H9 (cell line): ENCODE results near the gene TBC1D22A. TPM values are rescaled to one million over a fixed set of nuclear protein-coding genes. Genes with fewer than 3 reads are reported as not detected.

Source experiments
- DNase-seq: peaks from one replicate; pipeline ENCODE4 v3.0.0-alpha.2; 2017
- H2AFZ ChIP-seq: one replicate; pipeline ENCODE4 v1.6.1; 2013; ENCODE audit warnings: mild to moderate bottlenecking, low read length, control low read depth, moderate library complexity
- H2AK5ac ChIP-seq: 2 replicates; pipeline ENCODE4 v1.6.1; 2013; ENCODE audit warnings: low read length, control low read depth, mixed read lengths; ENCODE audit not compliant: insufficient read length
- H2BK120ac ChIP-seq: one replicate; pipeline ENCODE4 v1.6.1; 2013; ENCODE audit warnings: low read depth, mild to moderate bottlenecking, low read length, control low read depth, inconsistent platforms; ENCODE audit not compliant: poor library complexity, severe bottlenecking
- H2BK12ac ChIP-seq: 2 replicates; pipeline ENCODE4 v1.6.1; 2013; ENCODE audit warnings: low read length, control low read depth, mixed read lengths, low read depth; ENCODE audit not compliant: insufficient read length
- H2BK15ac ChIP-seq: 2 replicates; pipeline ENCODE4 v1.6.1; 2013; ENCODE audit warnings: low read depth, low read length, control low read depth
- H2BK20ac ChIP-seq: one replicate; pipeline ENCODE4 v1.6.1; 2013; ENCODE audit warnings: low read depth, mild to moderate bottlenecking, low read length, control low read depth, inconsistent platforms; ENCODE audit not compliant: poor library complexity, severe bottlenecking
- H2BK5ac ChIP-seq: 2 replicates; pipeline ENCODE4 v1.6.1; 2013; ENCODE audit warnings: low read length, control low read depth, mixed read lengths; ENCODE audit not compliant: insufficient read length
- H3K14ac ChIP-seq: 2 replicates; pipeline ENCODE4 v1.6.1; 2013; ENCODE audit warnings: low read length, control low read depth; ENCODE audit not compliant: insufficient read depth
- H3K18ac ChIP-seq: 2 replicates; pipeline ENCODE4 v1.6.1; 2013; ENCODE audit warnings: low read depth, mild to moderate bottlenecking, mixed read lengths, low read length, control low read depth; ENCODE audit not compliant: insufficient read length
- H3K23ac ChIP-seq: 2 replicates; pipeline ENCODE4 v1.6.1; 2013; ENCODE audit warnings: low read length, control low read depth, mixed read lengths, low read depth; ENCODE audit not compliant: insufficient read length
- H3K23me2 ChIP-seq: 2 replicates; pipeline ENCODE4 v1.6.1; 2013; ENCODE audit warnings: low read depth, mild to moderate bottlenecking, mixed read lengths, low read length, control low read depth; ENCODE audit not compliant: insufficient read length, poor library complexity, severe bottlenecking
- H3K27ac ChIP-seq: 2 replicates; pipeline ENCODE4 v1.5.1; 2013; ENCODE audit warnings: low read length, control low read depth, mixed read lengths, low read depth; ENCODE audit not compliant: insufficient read length
- H3K27me3 ChIP-seq: 2 replicates; pipeline ENCODE4 v1.6.1; 2013; ENCODE audit warnings: low read length, control low read depth, inconsistent platforms; ENCODE audit not compliant: insufficient read depth
- H3K4ac ChIP-seq: 2 replicates; pipeline ENCODE4 v1.6.1; 2013; ENCODE audit warnings: low read depth, mild to moderate bottlenecking, control low read depth, inconsistent platforms, low read length, moderate library complexity
- H3K4me1 ChIP-seq: 2 replicates; pipeline ENCODE4 v1.6.1; 2013; ENCODE audit warnings: low read length, control low read depth, inconsistent platforms; ENCODE audit not compliant: insufficient read depth
- H3K4me2 ChIP-seq: 2 replicates; pipeline ENCODE4 v1.6.1; 2013; ENCODE audit warnings: low read length, control low read depth, mixed read lengths; ENCODE audit not compliant: insufficient read length, insufficient read depth
- H3K56ac ChIP-seq: 2 replicates; pipeline ENCODE4 v1.6.1; 2013; ENCODE audit warnings: low read depth, mild to moderate bottlenecking, mixed read lengths, low read length, control low read depth; ENCODE audit not compliant: insufficient read length
- H3K79me1 ChIP-seq: 2 replicates; pipeline ENCODE4 v1.6.1; 2013; ENCODE audit warnings: low read depth, mild to moderate bottlenecking, moderate library complexity, low read length, control low read depth, inconsistent platforms; ENCODE audit not compliant: insufficient read depth, poor library complexity, severe bottlenecking
- H3K79me2 ChIP-seq: 2 replicates; pipeline ENCODE4 v1.6.1; 2013; ENCODE audit warnings: low read length, control low read depth, inconsistent platforms; ENCODE audit not compliant: insufficient read depth
- H3K9ac ChIP-seq: 2 replicates; pipeline ENCODE4 v1.6.1; 2013; ENCODE audit warnings: low read length, control low read depth, mixed read lengths; ENCODE audit not compliant: insufficient read length; ENCODE audit errors: extremely low read depth
- H3K9me3 ChIP-seq: one replicate; pipeline ENCODE4 v1.6.1; 2013; ENCODE audit warnings: low read depth, low read length, inconsistent platforms; ENCODE audit not compliant: control insufficient read depth
- H3T11ph ChIP-seq: one replicate; pipeline ENCODE4 v1.6.1; 2013; ENCODE audit warnings: mild to moderate bottlenecking, low read length, control low read depth, inconsistent platforms
- H4K20me1 ChIP-seq: one replicate; pipeline ENCODE4 v1.6.1; 2013; ENCODE audit not compliant: control insufficient read depth, insufficient read length, insufficient read depth
- H4K5ac ChIP-seq: 2 replicates; pipeline ENCODE4 v1.6.1; 2013; ENCODE audit warnings: low read depth, mild to moderate bottlenecking, mixed read lengths, low read length, control low read depth; ENCODE audit not compliant: insufficient read length
- H4K8ac ChIP-seq: replicated peaks from 2 replicates; pipeline ENCODE4 v1.6.1; 2013; ENCODE audit warnings: low read length, control low read depth, mixed read lengths, low read depth; ENCODE audit not compliant: insufficient read length
- H4K91ac ChIP-seq: 2 replicates; pipeline ENCODE4 v1.6.1; 2013; ENCODE audit warnings: low read depth, mild to moderate bottlenecking, moderate library complexity, mixed read lengths, low read length, control low read depth; ENCODE audit not compliant: insufficient read length
- H3K27ac Mint-ChIP-seq, 3 experiments: 2 replicates in 2 of 3; 3 replicates in 1 of 3; pipeline ENCODE4 v1.8.0; 2020 to 2021; ENCODE audit warnings: mixed read lengths in 3 of 3, mild to moderate bottlenecking in 1 of 3, moderate library complexity in 1 of 3
- H3K27me3 Mint-ChIP-seq: 2 replicates; pipeline ENCODE4 v1.8.0; 2021; ENCODE audit warnings: low read depth, mild to moderate bottlenecking, moderate library complexity, mixed read lengths
- H3K36me3 Mint-ChIP-seq, 3 experiments: 2 replicates in 2 of 3; 3 replicates in 1 of 3; pipeline ENCODE4 v1.8.0; 2020 to 2021; ENCODE audit warnings: low read depth in 3 of 3, mixed read lengths in 3 of 3; ENCODE audit not compliant: insufficient read depth in 1 of 3
- H3K4me1 Mint-ChIP-seq, 2 experiments: 2 replicates each; pipeline ENCODE4 v1.8.0; 2020; ENCODE audit warnings: mixed read lengths in 2 of 2
- H3K4me3 Mint-ChIP-seq, 2 experiments: 2 replicates in 1 of 2; 3 replicates in 1 of 2; pipeline ENCODE4 v1.8.0; 2020 to 2021; ENCODE audit warnings: mild to moderate bottlenecking in 2 of 2, mixed read lengths in 2 of 2, moderate library complexity in 1 of 2
- H3K9me3 Mint-ChIP-seq, 2 experiments: 2 replicates in 1 of 2; 3 replicates in 1 of 2; pipeline ENCODE4 v1.8.0; 2020; ENCODE audit warnings: mild to moderate bottlenecking in 2 of 2, mixed read lengths in 2 of 2, moderate library complexity in 1 of 2
- CTCF ChIP-seq: fragments of 200-600 bp; sonication (generic); conservative IDR thresholded peaks from 3 replicates; pipeline ENCODE4 v1.8.0; 2021; ENCODE audit warnings: antibody characterized with exemption, mild to moderate bottlenecking
- WGBS: extraction: QIAGEN DNeasy Blood & Tissue Kit; methylation state at CpG from one replicate; pipeline ENCODE4 v1.1.7; 2013; ENCODE audit warnings: missing lambda C conversion rate, low lambda C conversion rate, mixed read lengths; ENCODE audit not compliant: insufficient read length; ENCODE audit errors: extremely low coverage; 5-methylcytosine and 5-hydroxymethylcytosine counted together
- total RNA-seq: library from RNA; stranded (reverse); gene quantifications from 2 replicates; pipeline ENCODE4 v1.2.1, GENCODE V29; 2021

The TBC1D22A gene
- total RNA-seq, 1 experiment from 2014 or later, result 20.8 TPM

- Histone ChIP-seq H2BK120ac (no peak overlapping the region), H4K91ac (no peak overlapping the region), H3K27ac (no peak overlapping the region), H2AFZ (no peak overlapping the region), H3K14ac (no peak overlapping the region), H4K8ac (no peak overlapping the region), H2BK15ac (no peak overlapping the region), H4K20me1 (no peaks in the 10 kb centered on the region), H2BK12ac (no peak overlapping the region), H3K4me1 (no peaks in the 10 kb centered on the region; the same call in 1 of the 2 replicates), H3K4ac (no peak overlapping the region), H3K27me3 (no peaks in the 10 kb centered on the region), H3K79me1 (no peaks in the 10 kb centered on the region), H3K56ac (no peak overlapping the region), H3K9ac (no peak overlapping the region), H3K79me2 (no peaks in the 10 kb centered on the region), H2AK5ac (no peak overlapping the region), H3K4me2 (no peak overlapping the region), H3T11ph (no peak overlapping the region), H3K23ac (no peak overlapping the region), H3K18ac (no peak overlapping the region), H3K9me3 (no peaks in the 10 kb centered on the region), H2BK5ac (no peak overlapping the region), H3K23me2 (no peaks in the 10 kb centered on the region), H2BK20ac (no peak overlapping the region), H4K5ac (no peak overlapping the region)
- no peak for DNase-seq
- Mint-ChIP-seq H3K27ac (peak overlapping the region in 2 of 3 experiments; percentile 61 to 68; a peak in 2 of 7 replicates), H3K4me3 (no peak overlapping the region; a peak in 1 of 5 replicates), H3K36me3 (no peaks in the 10 kb centered on the region), H3K9me3 (no peaks in the 10 kb centered on the region), H3K4me1 (peaks cover 13 to 31% of the 10 kb centered on the region in 2 experiments), H3K27me3 (peaks cover 12% of the 10 kb centered on the region)
- no peak for TF ChIP-seq CTCF
- WGBS, result no CpG with 5 or more reads among the region's 15 CpGs
Observed at GRCh38 chr22:47032956-47033647, 270.7 kb downstream of the TBC1D22A start.
